Naive thymus-derived CD8-positive, alpha-beta T cell (primary cell): ENCODE results near the gene SLCO2A1. TPM values are rescaled to one million over a fixed set of nuclear protein-coding genes. Genes with fewer than 3 reads are reported as not detected.

Experiments used
- ATAC-seq, 2 donors: fragments of 150-1000 bp; cut with Tn5 transposase in 1 of 2; sonication (Bioruptor Pico), chemical (Tn5 transposase) in 1 of 2; 1 replicate in 1 of 2; 2 replicates in 1 of 2; pipeline ENCODE4 v1.10.0; 2021; ENCODE audit warnings: mild to moderate bottlenecking in 2 of 2, moderate library complexity in 2 of 2
- POLR2A ChIA-PET: fragments of 350-600 bp; sonication (Branson Sonifier 250); formaldehyde crosslinking; loops from one replicate; lab custom pipeline; 2021; ENCODE audit warnings: antibody characterized with exemption; lab: Charles Lee
- DNase-seq, 10 donors: peaks; one replicate each; pipeline versions ENCODE4 v3.0.0 to v3.0.0-alpha.2; 2020 to 2022
- H3K27ac Mint-ChIP-seq, 10 donors: one replicate each; pipeline ENCODE4 v1.8.0; 2020 to 2022; ENCODE audit warnings: mild to moderate bottlenecking in 10 of 10, mixed read lengths in 10 of 10, moderate library complexity in 4 of 10, inconsistent platforms in 1 of 10
- H3K27me3 Mint-ChIP-seq, 5 donors: one replicate each; pipeline ENCODE4 v1.8.0; 2021 to 2022; ENCODE audit warnings: mixed read lengths in 5 of 5
- H3K36me3 Mint-ChIP-seq, 3 donors: one replicate each; pipeline ENCODE4 v1.8.0; 2020 to 2022; ENCODE audit warnings: mixed read lengths in 3 of 3, mild to moderate bottlenecking in 2 of 3, inconsistent platforms in 1 of 3
- H3K4me1 Mint-ChIP-seq, 4 donors: one replicate each; pipeline ENCODE4 v1.8.0; 2021 to 2022; ENCODE audit warnings: mixed read lengths in 4 of 4
- H3K4me3 Mint-ChIP-seq, 10 donors: one replicate each; pipeline ENCODE4 v1.8.0; 2020 to 2022; ENCODE audit warnings: mild to moderate bottlenecking in 10 of 10, mixed read lengths in 10 of 10, moderate library complexity in 6 of 10, inconsistent platforms in 1 of 10
- H3K9me3 Mint-ChIP-seq, 9 donors: one replicate each; pipeline ENCODE4 v1.8.0; 2020 to 2022; ENCODE audit warnings: mixed read lengths in 9 of 9, mild to moderate bottlenecking in 3 of 9, inconsistent platforms in 1 of 9, moderate library complexity in 1 of 9
- polyA plus RNA-seq, 3 donors: library from polyadenylated mRNA; unstranded; fragments of 300-500 nt; fragmentation: Illumina TruSeq; gene quantifications; one replicate each; pipeline ENCODE4 v1.2.3, GENCODE V29; 2021
- total RNA-seq, 8 experiments: library from RNA in 2 of 8; stranded (reverse) in 2 of 8; gene quantifications; one replicate each; pipeline ENCODE4 v1.2.3 and lab custom pipeline; 2021 to 2026

SLCO2A1 gene
- total and polyA plus RNA-seq, 5 experiments from 2014 or later: not detected

GRCh38 chr3:134057654-134058110 lies 28.0 kb upstream of the SLCO2A1 start:
- POLR2A ChIA-PET: no interaction called here
- H3K27ac Mint-ChIP-seq: no peak overlapping the region
- H3K9me3 Mint-ChIP-seq: peaks cover 0 to 2% (median 0%) of the 10 kb centered on the region in 9 donors
- peaks cover 0 to 1% (median 0%) of the 10 kb centered on the region in 5 donors for H3K27me3 Mint-ChIP-seq
- no peaks in the 10 kb centered on the region for H3K36me3 Mint-ChIP-seq
- no peak for ATAC-seq
- no peak overlapping the region for H3K4me3 Mint-ChIP-seq
- DNase-seq: no peak
- peaks cover 0 to 5% (median 2%) of the 10 kb centered on the region in 4 donors for H3K4me1 Mint-ChIP-seq

- DNase-seq (no peak), ATAC-seq (no peak)
- POLR2A ChIA-PET: no interaction called here
- peaks cover 0 to 1% (median 0%) of the 10 kb centered on the region in 5 donors for H3K27me3 Mint-ChIP-seq
- peaks cover 0 to 5% (median 2%) of the 10 kb centered on the region in 4 donors for H3K4me1 Mint-ChIP-seq
- no peaks in the 10 kb centered on the region for H3K36me3 Mint-ChIP-seq
- no peak overlapping the region for H3K4me3 Mint-ChIP-seq
- no peak overlapping the region for H3K27ac Mint-ChIP-seq
- peaks cover 0 to 2% (median 0%) of the 10 kb centered on the region in 9 donors for H3K9me3 Mint-ChIP-seq
These were observed 27.4 kb upstream of the SLCO2A1 start for GRCh38 chr3:134057006-134057653.

GRCh38 chr3:134056464-134056891 lies 26.8 kb upstream of the SLCO2A1 start:
- ATAC-seq: no peak
- POLR2A ChIA-PET: no interaction called here
- H3K4me1 Mint-ChIP-seq: peaks cover 0 to 5% (median 2%) of the 10 kb centered on the region in 4 donors
- no peak for DNase-seq
- H3K36me3 Mint-ChIP-seq: no peaks in the 10 kb centered on the region
- H3K27me3 Mint-ChIP-seq: peaks cover 0 to 1% (median 0%) of the 10 kb centered on the region in 5 donors
- H3K27ac Mint-ChIP-seq: no peak overlapping the region
- peaks cover 0 to 2% (median 0%) of the 10 kb centered on the region in 9 donors for H3K9me3 Mint-ChIP-seq
- no peak overlapping the region for H3K4me3 Mint-ChIP-seq

GRCh38 chr3:134055661-134056060 lies 25.9 kb upstream of the SLCO2A1 start:
- H3K27ac Mint-ChIP-seq: no peak overlapping the region
- no peaks in the 10 kb centered on the region for H3K36me3 Mint-ChIP-seq
- POLR2A ChIA-PET: no interaction called here
- DNase-seq (no peak), ATAC-seq (no peak)
- peaks cover 0 to 5% (median 2%) of the 10 kb centered on the region in 4 donors for H3K4me1 Mint-ChIP-seq
- no peak overlapping the region for H3K4me3 Mint-ChIP-seq
- peaks cover 0 to 4% (median 0%) of the 10 kb centered on the region in 5 donors for H3K27me3 Mint-ChIP-seq
- H3K9me3 Mint-ChIP-seq: peaks cover 0 to 2% (median 0%) of the 10 kb centered on the region in 9 donors

GRCh38 chr3:134054881-134055280 lies 25.2 kb upstream of the SLCO2A1 start:
- peaks cover 0 to 2% (median 0%) of the 10 kb centered on the region in 9 donors for H3K9me3 Mint-ChIP-seq
- POLR2A ChIA-PET: no interaction called here
- H3K36me3 Mint-ChIP-seq: no peaks in the 10 kb centered on the region
- peaks cover 0 to 7% (median 4%) of the 10 kb centered on the region in 5 donors for H3K27me3 Mint-ChIP-seq
- no peak overlapping the region for H3K4me3 Mint-ChIP-seq
- ATAC-seq (no peak), DNase-seq (no peak)
- H3K4me1 Mint-ChIP-seq: peaks cover 0 to 5% (median 2%) of the 10 kb centered on the region in 4 donors
- no peak overlapping the region for H3K27ac Mint-ChIP-seq

GRCh38 chr3:134054231-134054630 lies 24.5 kb upstream of the SLCO2A1 start:
- ATAC-seq (no peak), DNase-seq (no peak)
- Mint-ChIP-seq H3K27ac (no peak overlapping the region), H3K4me3 (no peak overlapping the region), H3K9me3 (peaks cover 0 to 2% (median 0%) of the 10 kb centered on the region in 9 donors), H3K27me3 (peaks cover 0 to 14% (median 10%) of the 10 kb centered on the region in 5 donors), H3K4me1 (peaks cover 0 to 5% (median 2%) of the 10 kb centered on the region in 4 donors), H3K36me3 (no peaks in the 10 kb centered on the region)
- POLR2A ChIA-PET: no interaction called here

GRCh38 chr3:134052370-134052769 lies 22.6 kb upstream of the SLCO2A1 start:
- ATAC-seq (no peak), DNase-seq (no peak)
- Mint-ChIP-seq H3K9me3 (peaks cover 0 to 2% (median 0%) of the 10 kb centered on the region in 9 donors), H3K27ac (no peak overlapping the region), H3K4me3 (no peak overlapping the region), H3K4me1 (peaks cover 0 to 5% (median 2%) of the 10 kb centered on the region in 4 donors), H3K36me3 (no peaks in the 10 kb centered on the region), H3K27me3 (peaks cover 0 to 24% (median 15%) of the 10 kb centered on the region in 5 donors)
- POLR2A ChIA-PET: no interaction called here

GRCh38 chr3:134049676-134050075 lies 20.0 kb upstream of the SLCO2A1 start:
- Mint-ChIP-seq H3K36me3 (peaks cover 0 to 9% (median 0%) of the 10 kb centered on the region in 3 donors), H3K27ac (no peak overlapping the region), H3K4me1 (peaks cover 0 to under 1% (median under 1%) of the 10 kb centered on the region in 4 donors), H3K9me3 (peaks cover 0 to 16% (median 10%) of the 10 kb centered on the region in 9 donors), H3K4me3 (no peak overlapping the region), H3K27me3 (peaks cover 0 to 24% (median 15%) of the 10 kb centered on the region in 5 donors)
- POLR2A ChIA-PET: no interaction called here
- ATAC-seq: no peak
- DNase-seq: no peak

GRCh38 chr3:134048278-134048996 lies 18.7 kb upstream of the SLCO2A1 start:
- H3K27ac Mint-ChIP-seq: no peak overlapping the region
- POLR2A ChIA-PET: no interaction called here
- peaks cover 0 to 24% (median 15%) of the 10 kb centered on the region in 5 donors for H3K27me3 Mint-ChIP-seq
- ATAC-seq (no peak), DNase-seq (no peak)
- no peak overlapping the region for H3K4me3 Mint-ChIP-seq
- H3K36me3 Mint-ChIP-seq: peaks cover 0 to 11% (median 0%) of the 10 kb centered on the region in 3 donors
- H3K4me1 Mint-ChIP-seq: no peaks in the 10 kb centered on the region
- H3K9me3 Mint-ChIP-seq: peaks cover 0 to 19% (median 10%) of the 10 kb centered on the region in 9 donors

GRCh38 chr3:134044459-134044858 lies 14.7 kb upstream of the SLCO2A1 start:
- Mint-ChIP-seq H3K4me1 (no peaks in the 10 kb centered on the region), H3K27me3 (peaks cover 2 to 14% (median 11%) of the 10 kb centered on the region in 5 donors), H3K36me3 (peaks cover 0 to 11% (median 0%) of the 10 kb centered on the region in 3 donors), H3K4me3 (no peak overlapping the region), H3K9me3 (peaks cover 0 to 23% (median 10%) of the 10 kb centered on the region in 9 donors), H3K27ac (no peak overlapping the region)
- POLR2A ChIA-PET: no interaction called here
- ATAC-seq (no peak), DNase-seq (no peak)

GRCh38 chr3:134040066-134040465 lies 10.3 kb upstream of the SLCO2A1 start:
- peaks cover 0 to 7% (median 6%) of the 10 kb centered on the region in 5 donors for H3K27me3 Mint-ChIP-seq
- ATAC-seq: no peak
- H3K4me3 Mint-ChIP-seq: no peak overlapping the region
- peaks cover 0 to 13% (median 8%) of the 10 kb centered on the region in 9 donors for H3K9me3 Mint-ChIP-seq
- POLR2A ChIA-PET: no interaction called here
- DNase-seq: no peak
- H3K36me3 Mint-ChIP-seq: peaks cover 0 to 5% (median 0%) of the 10 kb centered on the region in 3 donors
- peaks cover 0 to 4% (median 0%) of the 10 kb centered on the region in 4 donors for H3K4me1 Mint-ChIP-seq
- no peak overlapping the region for H3K27ac Mint-ChIP-seq

- no peak overlapping the region for H3K4me3 Mint-ChIP-seq
- H3K27me3 Mint-ChIP-seq: peaks cover 0 to 7% (median 6%) of the 10 kb centered on the region in 5 donors
- no peaks in the 10 kb centered on the region for H3K36me3 Mint-ChIP-seq
- POLR2A ChIA-PET: no interaction called here
- H3K27ac Mint-ChIP-seq: peak overlapping the region in 1 of 10 donors; percentile 9
- peaks cover 0 to 4% (median 0%) of the 10 kb centered on the region in 4 donors for H3K4me1 Mint-ChIP-seq
- H3K9me3 Mint-ChIP-seq: peaks cover 0 to 8% (median 3%) of the 10 kb centered on the region in 9 donors
- ATAC-seq (no peak), DNase-seq (no peak)
These were observed 9.6 kb upstream of the SLCO2A1 start for GRCh38 chr3:134039161-134039862.
